ENCODE data around the gene THBS1.

The THBS1 gene

GRCh38 chr15:39589193-39589814, 8.4 kb downstream of the THBS1 start:
- no peak for DNase-seq (ENCODE audit: low spot score)

- no peak for DNase-seq (ENCODE audit: low spot score)
These were observed 9.2 kb downstream of the THBS1 start for GRCh38 chr15:39589815-39590644.

GRCh38 chr15:39591141-39591895, 10.4 kb downstream of the THBS1 start:
- no peak for DNase-seq (ENCODE audit: low spot score)

GRCh38 chr15:39591896-39592315, 11.0 kb downstream of the THBS1 start:
- DNase-seq (ENCODE audit: low spot score): no peak

- no peak for DNase-seq (ENCODE audit: low spot score)
These were observed 11.6 kb downstream of the THBS1 start for GRCh38 chr15:39592500-39592899.

GRCh38 chr15:39593071-39593655, 12.3 kb downstream of the THBS1 start:
- DNase-seq (ENCODE audit: low spot score): no peak

GRCh38 chr15:39593656-39594445, 13.0 kb downstream of the THBS1 start:
- no peak for DNase-seq (ENCODE audit: low spot score)

GRCh38 chr15:39594446-39595337, 13.8 kb downstream of the THBS1 start:
- no peak for DNase-seq (ENCODE audit: low spot score)

GRCh38 chr15:39595338-39596221, 14.7 kb downstream of the THBS1 start:
- DNase-seq (ENCODE audit: low spot score): no peak

- no peak for DNase-seq (ENCODE audit: low spot score)
These were observed 15.6 kb downstream of the THBS1 start for GRCh38 chr15:39596358-39597051.

GRCh38 chr15:39597336-39597735, 16.5 kb downstream of the THBS1 start:
- no peak for DNase-seq (ENCODE audit: low spot score)

GRCh38 chr15:39597751-39598185, 16.9 kb downstream of the THBS1 start:
- no peak for DNase-seq (ENCODE audit: low spot score)

- DNase-seq (ENCODE audit: low spot score): no peak
These were observed 17.4 kb downstream of the THBS1 start for GRCh38 chr15:39598186-39598850.

GRCh38 chr15:39598958-39599845, 18.3 kb downstream of the THBS1 start:
- DNase-seq (ENCODE audit: low spot score): no peak

- DNase-seq (ENCODE audit: low spot score): no peak
These were observed 19.0 kb downstream of the THBS1 start for GRCh38 chr15:39599871-39600270.

GRCh38 chr15:39602143-39602542, 21.3 kb downstream of the THBS1 start:
- no peak for DNase-seq (ENCODE audit: low spot score)

- DNase-seq (ENCODE audit: low spot score): no peak
These were observed 24.3 kb downstream of the THBS1 start for GRCh38 chr15:39605146-39605545.

Measured in AG08395 (cell line).